Common myeloid progenitor, CD34-positive (primary cell): Measurements from ENCODE around the gene CCDC192.
"Not testable (repeated sequence)": the region's sequence is repeated elsewhere in the genome, so short reads cannot be mapped to it uniquely, and the experiment has no call there.

Experiments
- CTCF ChIA-PET: fragments of 350-600 bp; sonication (Branson Sonifier 250); formaldehyde crosslinking; loops from one replicate; lab custom pipeline; 2021; ENCODE audit warnings: antibody characterized with exemption; lab: Charles Lee
- POLR2A ChIA-PET: fragments of 350-600 bp; sonication (Branson Sonifier 250); formaldehyde crosslinking; loops from one replicate; lab custom pipeline; 2021; ENCODE audit warnings: antibody characterized with exemption; lab: Charles Lee
- DNase-seq, 3 donors: peaks; one replicate each; pipeline versions ENCODE4 v3.0.0 to v3.0.0-alpha.2; 2013
- H3K27ac ChIP-seq, 2 experiments: 1 replicate in 1 of 2; 2 replicates in 1 of 2; pipeline ENCODE4 v1.7.0; 2013; ENCODE audit warnings: inconsistent platforms in 2 of 2, low read length in 2 of 2, mild to moderate bottlenecking in 2 of 2, low read depth in 1 of 2, moderate library complexity in 1 of 2; ENCODE audit not compliant: severe bottlenecking in 2 of 2, insufficient read depth in 1 of 2, poor library complexity in 1 of 2
- H3K27me3 ChIP-seq, 5 experiments: replicated peaks in 2 of 5; 1 replicate in 3 of 5; 2 replicates in 2 of 5; pipeline versions ENCODE4 v1.6.1 to v1.7.0; 2013; ENCODE audit warnings: low read length in 4 of 5, mild to moderate bottlenecking in 2 of 5, moderate library complexity in 2 of 5, inconsistent platforms in 1 of 5; ENCODE audit not compliant: insufficient read depth in 5 of 5, control insufficient read depth in 4 of 5
- H3K36me3 ChIP-seq, 4 experiments: 1 replicate in 2 of 4; 2 replicates in 2 of 4; pipeline versions ENCODE4 v1.6.1 to v1.7.0; 2013; ENCODE audit warnings: low read length in 3 of 4, control low read depth in 1 of 4, mild to moderate bottlenecking in 1 of 4; ENCODE audit not compliant: control insufficient read depth in 4 of 4, insufficient read depth in 4 of 4
- H3K4me1 ChIP-seq, 4 experiments: 1 replicate in 3 of 4; 2 replicates in 1 of 4; pipeline versions ENCODE4 v1.6.1 to v1.7.1; 2013; ENCODE audit warnings: low read length in 3 of 4, mild to moderate bottlenecking in 3 of 4, control low read depth in 1 of 4, inconsistent platforms in 1 of 4, moderate library complexity in 1 of 4; ENCODE audit not compliant: control insufficient read depth in 4 of 4, insufficient read depth in 4 of 4; ENCODE audit errors: control extremely low read depth in 1 of 4
- H3K4me3 ChIP-seq, 7 experiments: 1 replicate in 4 of 7; 2 replicates in 3 of 7; pipeline versions ENCODE4 v1.5.1 to v1.7.0; 2013; ENCODE audit warnings: mild to moderate bottlenecking in 7 of 7, low read length in 6 of 7, moderate library complexity in 6 of 7, inconsistent platforms in 2 of 7, low read depth in 2 of 7, control low read depth in 1 of 7; ENCODE audit not compliant: insufficient read depth in 4 of 7, control insufficient read depth in 1 of 7; ENCODE audit errors: extremely low read depth in 1 of 7
- H3K9me3 ChIP-seq, 5 experiments: 1 replicate in 4 of 5; 2 replicates in 1 of 5; pipeline versions ENCODE4 v1.6.1 to v1.7.1; 2013; ENCODE audit warnings: low read length in 4 of 5, mild to moderate bottlenecking in 2 of 5, inconsistent platforms in 1 of 5, low read depth in 1 of 5, moderate library complexity in 1 of 5; ENCODE audit not compliant: control insufficient read depth in 4 of 5, insufficient read depth in 2 of 5; ENCODE audit errors: control extremely low read depth in 1 of 5
- WGBS: methylation state at CpG from one replicate; pipeline ENCODE4 v1.1.5; 2013; ENCODE audit not compliant: insufficient coverage; 5-methylcytosine and 5-hydroxymethylcytosine counted together

CCDC192 gene

DNA sequence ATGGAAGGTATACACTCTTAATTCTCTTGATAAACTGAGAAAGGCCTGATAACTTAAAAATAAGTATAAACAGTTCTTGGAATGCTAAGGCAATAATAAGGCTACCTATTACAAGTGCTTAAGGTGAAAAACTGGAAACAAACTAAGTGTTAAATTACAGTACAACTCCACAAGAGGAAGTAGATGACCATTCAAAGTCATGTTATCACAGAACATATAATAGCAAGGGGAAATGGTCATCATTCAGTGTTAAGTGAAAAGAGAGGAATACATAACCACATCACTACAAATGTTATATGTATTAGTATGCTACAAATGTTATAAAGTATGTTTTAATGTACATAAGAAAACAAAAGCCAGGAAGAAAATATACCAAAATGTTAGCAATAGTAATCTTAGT lies 135.9 kb downstream of the CCDC192 start:
- POLR2A ChIA-PET = no interaction called here
- no peak overlapping the region for H3K4me3 ChIP-seq
- CTCF ChIA-PET = no interaction called here
- H3K9me3 ChIP-seq = peaks cover 0 to 7% (median 1%) of the 10 kb centered on the region in 5 experiments
- H3K36me3 ChIP-seq = no peaks in the 10 kb centered on the region
- no peak overlapping the region for H3K27ac ChIP-seq
- H3K4me1 ChIP-seq = peaks cover 0 to 21% (median 13%) of the 10 kb centered on the region in 4 experiments
- no peaks in the 10 kb centered on the region for H3K27me3 ChIP-seq
- DNase-seq = peak in 1 of 3 donors; percentile 5

DNA sequence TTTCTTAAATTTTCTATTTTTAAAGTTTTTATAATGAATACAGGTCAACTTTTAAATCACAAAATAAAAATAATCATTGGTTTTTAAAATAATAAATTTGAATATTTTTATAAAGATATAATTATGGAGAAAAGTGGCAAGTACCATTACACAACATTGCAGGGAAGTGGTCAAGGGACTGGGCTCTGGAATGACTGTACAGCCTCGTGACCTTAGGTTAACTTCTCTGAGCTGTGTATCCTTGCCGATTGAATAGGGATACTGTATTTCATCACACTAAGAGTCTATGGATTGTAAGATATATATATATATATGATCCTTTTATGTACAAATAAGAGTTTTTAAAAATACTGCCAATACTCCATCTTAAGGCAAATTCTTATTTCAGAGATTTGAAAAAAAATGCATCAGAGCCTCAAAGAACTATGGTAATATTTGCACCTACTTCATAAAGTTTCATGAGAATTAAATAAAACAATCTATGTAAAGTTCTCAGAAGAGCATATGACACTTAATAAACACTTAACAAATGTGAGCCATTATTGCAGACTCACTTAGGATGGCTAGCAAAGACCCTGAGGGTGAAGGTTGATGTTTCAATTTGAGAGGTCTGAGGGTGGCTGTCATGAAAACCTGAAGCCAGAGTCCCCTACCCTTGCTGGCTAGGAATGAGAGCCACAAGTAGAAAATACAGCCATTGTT lies 136.5 kb downstream of the CCDC192 start:
- DNase-seq = no peak
- peaks cover 0 to 20% (median 12%) of the 10 kb centered on the region in 4 experiments for H3K4me1 ChIP-seq
- POLR2A ChIA-PET = no interaction called here
- CTCF ChIA-PET = no interaction called here
- no peaks in the 10 kb centered on the region for H3K27me3 ChIP-seq
- H3K36me3 ChIP-seq = no peaks in the 10 kb centered on the region
- no peak overlapping the region for H3K4me3 ChIP-seq
- WGBS = no CpG with 5 or more reads among the region's 2 CpGs
- H3K9me3 ChIP-seq = peaks cover 0 to 7% (median 1%) of the 10 kb centered on the region in 5 experiments
- H3K27ac ChIP-seq = no peak overlapping the region

DNA sequence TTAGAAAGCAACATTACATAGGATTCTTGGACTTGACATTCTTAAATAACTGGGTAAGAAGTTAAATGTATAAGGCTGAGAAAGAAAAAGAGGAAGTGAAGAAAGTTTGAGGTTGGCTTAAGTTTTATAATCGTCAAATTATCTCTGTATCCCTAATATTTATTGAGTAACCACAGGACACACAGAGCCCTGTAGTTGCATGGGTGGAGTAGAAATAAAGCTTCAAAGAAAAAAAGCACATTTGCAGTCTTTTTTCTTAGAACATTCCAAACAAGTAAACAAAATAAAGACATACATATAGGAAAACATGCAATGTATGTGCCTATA lies 137.0 kb downstream of the CCDC192 start:
- Histone ChIP-seq H3K36me3 (no peaks in the 10 kb centered on the region), H3K9me3 (peaks cover 0 to 7% (median 1%) of the 10 kb centered on the region in 5 experiments), H3K4me3 (no peak overlapping the region), H3K27ac (no peak overlapping the region), H3K27me3 (no peaks in the 10 kb centered on the region), H3K4me1 (peaks cover 0 to 20% (median 12%) of the 10 kb centered on the region in 4 experiments)
- ChIA-PET CTCF (no interaction called here), POLR2A (no interaction called here)
- WGBS = no CpG with 5 or more reads among the region's 1 CpG
- peak; percentile 33 to 75 (median 60) for DNase-seq

- H3K27me3 ChIP-seq = no peaks in the 10 kb centered on the region
- ChIA-PET CTCF (interaction anchor here (0.6 to 1.6 kb wide), 2 partner anchors 10 to 193 kb away, joined by 3 to 4 read pairs; no protein-coding TSS in a partner anchor), POLR2A (interaction anchor here (0.6 kb wide), 1 partner anchor 381 kb away, joined by 3 read pairs; no protein-coding TSS in a partner anchor)
- H3K4me3 ChIP-seq = no peak overlapping the region
- no peaks in the 10 kb centered on the region for H3K36me3 ChIP-seq
- H3K4me1 ChIP-seq = peaks cover 0 to 20% (median 12%) of the 10 kb centered on the region in 4 experiments
- H3K27ac ChIP-seq = no peak overlapping the region
- peaks cover 0 to 7% (median 1%) of the 10 kb centered on the region in 5 experiments for H3K9me3 ChIP-seq
- DNase-seq = no peak
These were observed 137.6 kb downstream of the CCDC192 start for GRCh38 chr5:127840809-127841208.

DNA sequence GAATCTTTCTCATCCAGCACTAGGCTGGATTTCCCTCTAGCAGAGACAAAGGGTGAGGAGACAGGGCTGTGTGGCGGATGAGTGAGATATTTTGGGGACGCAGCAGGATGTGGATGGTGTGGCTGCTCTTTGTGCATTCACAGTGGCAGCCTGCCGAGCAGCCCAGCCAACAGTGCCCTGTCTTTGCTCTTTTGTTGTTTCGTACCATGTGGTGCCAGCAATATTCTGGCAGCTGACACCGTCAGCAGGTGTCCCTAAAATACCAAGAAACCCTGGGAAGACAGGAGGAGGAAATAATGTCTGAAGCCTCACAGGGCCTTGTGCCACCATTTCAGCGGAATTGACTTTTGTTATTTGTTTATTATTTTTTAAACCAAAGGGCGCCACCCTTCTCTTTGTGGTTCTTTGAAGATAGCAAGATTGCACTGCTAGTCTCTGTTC lies 141.4 kb downstream of the CCDC192 start:
- Histone ChIP-seq H3K4me1 (peaks cover 0 to 11% (median 4%) of the 10 kb centered on the region in 4 experiments), H3K9me3 (no peaks in the 10 kb centered on the region), H3K36me3 (no peaks in the 10 kb centered on the region), H3K4me3 (no peak overlapping the region), H3K27me3 (no peaks in the 10 kb centered on the region), H3K27ac (no peak overlapping the region)
- POLR2A ChIA-PET = no interaction called here
- CTCF ChIA-PET = no interaction called here
- DNase-seq = no peak
- 95% methylated on average over 4 of the region's 7 CpGs for WGBS

DNA sequence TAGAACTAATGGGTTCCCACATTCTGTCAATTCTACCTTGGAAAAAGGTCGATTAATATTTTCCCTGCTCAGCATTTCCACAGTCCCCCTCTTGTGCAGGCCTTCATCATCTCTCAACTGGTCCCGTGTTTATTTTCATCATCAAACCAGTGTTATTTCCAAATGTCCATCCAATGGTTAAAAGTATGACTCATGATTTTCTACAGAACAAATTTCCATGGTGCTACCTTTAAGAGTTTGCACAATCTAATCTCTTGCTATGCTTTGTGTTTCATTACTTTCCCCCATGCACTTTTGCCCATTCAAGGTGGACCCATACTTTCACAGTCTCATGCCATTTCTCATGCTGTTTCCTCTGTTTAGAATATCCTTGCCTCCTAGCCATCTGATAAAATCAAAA lies 143.7 kb downstream of the CCDC192 start:
- Histone ChIP-seq H3K36me3 (no peaks in the 10 kb centered on the region), H3K4me1 (no peaks in the 10 kb centered on the region), H3K27ac (no peak overlapping the region), H3K4me3 (no peak overlapping the region), H3K27me3 (no peaks in the 10 kb centered on the region), H3K9me3 (no peaks in the 10 kb centered on the region)
- WGBS = 93% methylated on average over 2 of the region's 2 CpGs
- DNase-seq = no peak
- CTCF ChIA-PET = interaction anchor here (0.6 kb wide), 1 partner anchor 12 kb away, joined by 3 read pairs; no protein-coding TSS in a partner anchor
- POLR2A ChIA-PET = no interaction called here

- H3K9me3 ChIP-seq, H3K36me3 ChIP-seq, H3K4me1 ChIP-seq, H3K27ac ChIP-seq, DNase-seq, POLR2A ChIA-PET, CTCF ChIA-PET, H3K27me3 ChIP-seq, H3K4me3 ChIP-seq: not testable (repeated sequence)
- 100% methylated on average over 4 of the region's 5 CpGs for WGBS
These were observed 144.4 kb downstream of the CCDC192 start for GRCh38 chr5:127847641-127848040.
